WTC11 (cell line): ENCODE data around the gene DTNBP1. TPM values are rescaled to one million over a fixed set of nuclear protein-coding genes. Genes with fewer than 3 reads are reported as not detected.

ENCODE experiments used
- ATAC-seq: fragments of 200-7000 bp; cut with Tn5 transposase; 2 replicates; pipeline ENCODE4 v1.10.0; 2021; ENCODE audit warnings: mild to moderate bottlenecking, moderate library complexity
- CTCF ChIA-PET: fragments of 300-600 bp; sonication (Branson Sonifier 250); formaldehyde crosslinking; loops from one replicate; lab custom pipeline; 2021; ENCODE audit warnings: antibody characterized with exemption; lab: Charles Lee
- POLR2A ChIA-PET: fragments of 350-600 bp; sonication (Branson Sonifier 250); formaldehyde crosslinking; loops from one replicate; lab custom pipeline; 2021; ENCODE audit warnings: antibody characterized with exemption; lab: Charles Lee
- DNase-seq: peaks from one replicate; pipeline ENCODE4 v3.0.0; 2021; ENCODE audit warnings: low spot score
- H3K27ac Mint-ChIP-seq: 2 replicates; pipeline ENCODE4 v1.8.0; 2021; ENCODE audit warnings: mixed read lengths
- H3K27me3 Mint-ChIP-seq: 2 replicates; pipeline ENCODE4 v1.8.0; 2021; ENCODE audit warnings: low read depth, mild to moderate bottlenecking, moderate library complexity, mixed read lengths
- H3K36me3 Mint-ChIP-seq: 2 replicates; pipeline ENCODE4 v1.8.0; 2021; ENCODE audit warnings: mixed read lengths
- H3K4me1 Mint-ChIP-seq: 2 replicates; pipeline ENCODE4 v1.8.0; 2022; ENCODE audit warnings: mixed read lengths
- H3K4me3 Mint-ChIP-seq: 2 replicates; pipeline ENCODE4 v1.8.0; 2021; ENCODE audit warnings: mild to moderate bottlenecking, moderate library complexity, mixed read lengths
- H3K9me3 Mint-ChIP-seq: 2 replicates; pipeline ENCODE4 v1.8.0; 2021; ENCODE audit warnings: mixed read lengths
- CREM ChIP-seq: sonication (generic); formaldehyde crosslinking; IDR thresholded peaks from 2 replicates; pipeline ENCODE4 v1.8.1; 2022; ENCODE audit warnings: mild to moderate bottlenecking, missing genetic modification reagents, moderate library complexity
- CTCF ChIP-seq: fragments of 200-600 bp; IDR thresholded peaks from 2 replicates; pipeline ENCODE4 v1.8.0; 2022; ENCODE audit warnings: antibody characterized with exemption
- E2F4 ChIP-seq: sonication (generic); formaldehyde crosslinking; IDR thresholded peaks from 2 replicates; pipeline ENCODE4 v1.8.1; 2022; ENCODE audit warnings: low read depth, mild to moderate bottlenecking, moderate library complexity, missing genetic modification reagents, borderline replicate concordance
- E2F5 ChIP-seq: sonication (generic); formaldehyde crosslinking; IDR thresholded peaks from 2 replicates; pipeline ENCODE4 v1.8.1; 2022; ENCODE audit warnings: mild to moderate bottlenecking, moderate library complexity, missing genetic modification reagents
- GABPB1 ChIP-seq: sonication (generic); formaldehyde crosslinking; IDR thresholded peaks from 2 replicates; pipeline ENCODE4 v1.8.1; 2023; ENCODE audit warnings: mild to moderate bottlenecking, missing genetic modification reagents
- NR1H2 ChIP-seq: sonication (generic); formaldehyde crosslinking; IDR thresholded peaks from 2 replicates; pipeline ENCODE4 v1.9.0; 2021; ENCODE audit warnings: mild to moderate bottlenecking, moderate library complexity, missing genetic modification reagents
- RELA ChIP-seq: sonication (generic); formaldehyde crosslinking; IDR thresholded peaks from 2 replicates; pipeline ENCODE4 v1.8.1; 2022; ENCODE audit warnings: missing genetic modification reagents, mild to moderate bottlenecking, borderline replicate concordance
- SP1 ChIP-seq: sonication (generic); formaldehyde crosslinking; conservative IDR thresholded peaks from 2 replicates; pipeline ENCODE4 v1.8.1; 2022; ENCODE audit warnings: missing genetic modification reagents
- STAT6 ChIP-seq: sonication (generic); formaldehyde crosslinking; conservative IDR thresholded peaks from 2 replicates; pipeline ENCODE4 v1.8.1; 2023; ENCODE audit warnings: mild to moderate bottlenecking, low read depth, missing genetic modification reagents, moderate library complexity
- TEAD1 ChIP-seq: sonication (generic); formaldehyde crosslinking; IDR thresholded peaks from 2 replicates; pipeline ENCODE4 v1.8.0; 2022; ENCODE audit warnings: mild to moderate bottlenecking, missing genetic modification reagents
- TEAD4 ChIP-seq: sonication (generic); formaldehyde crosslinking; IDR thresholded peaks from 2 replicates; pipeline ENCODE4 v1.8.0; 2022; ENCODE audit warnings: mild to moderate bottlenecking, missing genetic modification reagents
- ZNF121 ChIP-seq: sonication (generic); formaldehyde crosslinking; IDR thresholded peaks from 2 replicates; pipeline ENCODE4 v1.8.0; 2023; ENCODE audit warnings: missing genetic modification reagents
- ZNF416 ChIP-seq: fragments of 250-450 bp; sonication (Bioruptor Pico); IDR thresholded peaks from 2 replicates; pipeline ENCODE4 v1.9.0; 2021; ENCODE audit warnings: mild to moderate bottlenecking, inconsistent platforms
- ZNF512 ChIP-seq: sonication (generic); formaldehyde crosslinking; IDR thresholded peaks from 2 replicates; pipeline ENCODE4 v1.8.1; 2022; ENCODE audit warnings: missing genetic modification reagents, borderline replicate concordance
- total RNA-seq: library from RNA; stranded (reverse); gene quantifications from 3 replicates; pipeline ENCODE4 v1.2.3, GENCODE V29; 2021

Gene DTNBP1
- total RNA-seq, 1 experiment from 2014 or later: 15.1 TPM

- no peak for TF ChIP-seq CTCF
- TF ChIP-seq E2F4 (CRISPR knock-in tag): no peak
- TF ChIP-seq ZNF416 (CRISPR knock-in tag): no peak
- no peak for TF ChIP-seq RELA (CRISPR knock-in tag)
- TF ChIP-seq ZNF512 (CRISPR knock-in tag): no peak
- no peak for TF ChIP-seq TEAD4 (CRISPR knock-in tag)
- no peak for TF ChIP-seq SP1 (CRISPR knock-in tag)
- TF ChIP-seq, all 79 proteins: peak for 0
Measured at GRCh38 chr6:15675536-15676220, 12.8 kb upstream of the DTNBP1 start (continued).

- peak; percentile 97 for ATAC-seq
- Mint-ChIP-seq H3K9me3 (peaks cover 5% of the 10 kb centered on the region; the same call in 1 of the 2 replicates), H3K27ac (peak overlapping the region; percentile 62; the same call in 1 of the 2 replicates), H3K4me3 (no peak overlapping the region), H3K36me3 (no peaks in the 10 kb centered on the region), H3K27me3 (peaks cover 3% of the 10 kb centered on the region; the same call in 1 of the 2 replicates), H3K4me1 (peaks cover 16% of the 10 kb centered on the region)
- TF ChIP-seq TEAD1 (CRISPR knock-in tag) (no peak), ZNF512 (CRISPR knock-in tag) (no peak), STAT6 (no peak), NR1H2 (CRISPR knock-in tag) (no peak), E2F5 (CRISPR knock-in tag) (no peak), CREM (CRISPR knock-in tag) (no peak), ZNF121 (CRISPR knock-in tag) (no peak), GABPB1 (no peak)
- ChIA-PET POLR2A (no interaction called here), CTCF (interaction anchor here (0.8 to 1.2 kb wide), 2 partner anchors 16 to 515 kb away, joined by 3 read pairs; no protein-coding TSS in a partner anchor)
- peak; percentile 25 for DNase-seq
Measured at GRCh38 chr6:15674690-15675386, 12.0 kb upstream of the DTNBP1 start.
